GM21717 (cell line): Measurements from ENCODE around the gene TRIM52.

ENCODE experiments used
- ATAC-seq: cut with Tn5 transposase; IDR thresholded peaks from one replicate; pipeline ENCODE4 v1.9.1; 2021; ENCODE audit warnings: mild to moderate bottlenecking, moderate library complexity; ENCODE audit not compliant: unreplicated experiment

The TRIM52 gene

DNA sequence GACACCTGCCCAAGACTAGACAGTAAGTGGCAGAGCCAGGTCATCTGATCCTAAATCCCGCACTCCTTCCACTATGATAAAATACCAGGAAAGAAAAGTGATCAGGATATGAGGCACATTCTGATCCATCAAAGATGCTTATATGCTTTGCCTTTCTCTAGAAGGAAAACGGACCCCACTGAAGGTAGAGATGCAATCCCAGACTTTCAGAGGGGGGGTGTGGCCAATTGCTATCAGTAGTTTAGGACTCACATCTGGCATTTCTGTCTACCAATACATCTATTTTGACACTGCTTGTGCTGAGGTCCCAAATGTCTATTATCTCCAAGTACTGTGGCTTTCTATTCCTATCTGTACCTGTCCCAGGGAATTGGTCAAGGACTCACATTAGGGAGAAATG is 1.7 kb downstream of the TRIM52 start:
- no peak for ATAC-seq

DNA sequence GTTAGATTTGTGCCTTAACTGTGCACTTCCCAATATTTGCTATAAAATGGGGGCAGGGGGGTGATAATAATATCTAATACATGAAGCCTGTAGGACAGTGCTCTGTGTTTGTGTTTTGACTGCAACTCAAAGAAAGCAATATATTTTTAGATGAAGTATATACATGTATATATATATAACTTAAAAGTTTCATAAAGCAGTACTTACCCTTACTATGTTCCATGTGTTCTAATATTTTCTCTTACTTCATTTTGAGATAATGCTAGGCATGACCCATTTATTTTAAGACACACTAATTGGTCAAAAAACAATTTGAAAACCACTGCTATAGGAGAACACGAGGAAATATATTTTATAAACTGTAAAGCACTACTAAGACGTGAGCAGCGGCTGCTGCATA is 2.4 kb downstream of the TRIM52 start:
- ATAC-seq: no peak

DNA sequence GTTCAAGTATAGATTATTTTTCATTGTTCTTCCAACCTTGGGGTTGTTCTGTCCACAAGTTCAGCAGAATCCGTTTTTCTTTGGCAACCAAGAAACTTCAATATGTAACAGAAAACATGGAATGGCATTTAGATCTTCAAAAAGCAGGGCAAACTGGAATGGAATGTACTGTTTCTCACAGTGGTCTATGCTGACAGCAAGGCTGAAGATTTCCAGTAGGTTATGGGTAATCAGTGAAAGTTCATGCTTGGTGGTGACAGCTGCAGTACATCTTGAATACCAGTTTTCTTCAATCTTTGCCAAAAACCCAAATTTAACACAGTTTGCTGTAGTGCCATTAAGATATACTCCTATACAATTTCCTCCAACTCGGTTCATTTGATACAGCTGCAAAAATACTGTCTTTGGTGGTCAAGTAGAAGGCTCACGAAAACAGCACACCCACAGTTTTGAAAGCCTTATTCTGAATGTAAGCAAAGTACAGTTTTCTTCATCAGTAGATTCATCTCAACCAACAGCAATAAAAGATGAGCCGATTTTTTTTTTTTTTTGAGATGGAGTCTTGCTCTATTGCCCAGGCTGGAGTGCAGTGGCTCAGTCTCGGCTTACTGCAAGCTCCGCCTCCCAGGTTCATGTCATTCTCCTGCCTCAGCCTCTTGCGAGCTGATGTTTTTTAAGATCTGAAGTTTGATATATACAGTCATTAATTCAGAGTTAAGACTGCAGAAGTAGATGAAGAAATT is 4.9 kb downstream of the TRIM52 start:
- no peak for ATAC-seq

DNA sequence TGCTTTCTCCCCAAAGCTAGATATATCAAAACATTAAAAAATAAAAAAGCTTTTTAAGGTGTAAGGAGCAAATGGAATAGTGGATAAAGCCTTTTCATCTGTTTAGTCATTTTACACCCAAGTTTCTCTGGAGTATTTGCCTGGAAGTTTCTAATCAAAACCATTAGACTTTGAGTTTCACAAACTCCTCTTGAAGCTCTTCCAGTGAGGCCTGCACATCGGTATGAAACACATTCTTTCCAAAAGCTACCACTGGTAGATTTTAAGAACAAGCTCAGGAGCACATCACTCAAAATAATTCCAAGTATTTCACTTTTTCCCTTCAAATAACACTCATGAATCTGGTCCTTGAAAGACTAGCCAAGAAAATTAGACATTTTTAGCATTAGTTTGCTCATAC is 5.7 kb downstream of the TRIM52 start:
- no peak for ATAC-seq

DNA sequence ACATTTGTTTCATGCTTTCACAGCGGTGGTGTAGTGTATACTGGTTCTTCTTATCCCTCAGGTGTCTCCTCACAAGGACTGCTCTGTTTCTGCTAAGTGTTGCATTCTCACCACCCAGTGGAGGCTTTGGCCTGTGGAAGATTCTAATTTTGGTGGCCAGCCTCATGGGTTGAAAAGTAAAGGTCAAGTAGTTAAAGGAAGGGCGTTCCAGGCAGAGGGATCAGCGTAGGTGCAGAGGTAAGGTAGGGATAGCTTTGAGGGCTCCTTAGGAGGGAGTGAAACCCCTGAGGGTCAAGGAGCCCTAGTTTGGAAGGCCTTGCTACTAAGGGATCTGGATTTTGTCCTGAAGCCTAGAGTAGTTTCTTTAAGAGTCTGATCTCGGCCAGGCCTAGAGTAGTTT is 12.7 kb downstream of the TRIM52 start:
- no peak for ATAC-seq

DNA sequence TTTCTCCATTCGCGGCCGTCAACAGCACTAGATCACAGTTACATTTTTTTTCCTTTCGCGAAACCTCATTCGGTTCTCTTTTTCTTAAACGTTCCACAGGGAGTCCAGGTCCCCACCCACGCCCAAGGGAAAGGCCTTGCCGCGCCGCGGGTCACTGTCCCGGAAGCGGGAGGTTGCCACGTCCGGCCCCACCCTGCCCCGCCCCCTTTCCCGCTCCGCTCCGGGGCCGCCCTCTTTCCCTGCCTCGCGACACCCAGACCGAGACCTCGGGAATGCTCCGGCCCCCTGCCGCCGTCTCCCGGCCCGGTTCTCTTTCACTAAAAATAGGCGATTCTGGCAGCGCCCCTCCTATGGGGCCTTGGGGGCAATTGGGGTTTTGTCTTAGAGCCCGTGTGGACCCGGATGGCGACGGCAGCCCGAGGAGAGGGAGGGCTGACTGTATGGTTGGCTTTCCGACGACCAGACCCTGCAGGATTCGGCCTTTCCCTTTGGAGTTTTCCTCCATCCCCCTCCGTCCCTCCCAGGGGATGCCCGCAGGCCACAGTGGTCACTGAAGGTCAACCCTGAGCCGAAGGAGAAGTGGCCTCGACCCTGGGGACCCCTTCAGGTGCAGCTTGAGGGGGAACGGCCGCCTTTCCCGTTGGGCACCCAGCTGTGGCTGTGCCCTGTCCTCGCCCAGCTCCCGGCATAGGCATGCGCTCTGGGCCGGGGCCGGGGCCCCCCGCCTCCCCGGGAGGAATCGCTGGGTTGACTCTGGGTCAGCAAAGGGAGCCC is 14.5 kb downstream of the TRIM52 start:
- ATAC-seq: peak; percentile 53

DNA sequence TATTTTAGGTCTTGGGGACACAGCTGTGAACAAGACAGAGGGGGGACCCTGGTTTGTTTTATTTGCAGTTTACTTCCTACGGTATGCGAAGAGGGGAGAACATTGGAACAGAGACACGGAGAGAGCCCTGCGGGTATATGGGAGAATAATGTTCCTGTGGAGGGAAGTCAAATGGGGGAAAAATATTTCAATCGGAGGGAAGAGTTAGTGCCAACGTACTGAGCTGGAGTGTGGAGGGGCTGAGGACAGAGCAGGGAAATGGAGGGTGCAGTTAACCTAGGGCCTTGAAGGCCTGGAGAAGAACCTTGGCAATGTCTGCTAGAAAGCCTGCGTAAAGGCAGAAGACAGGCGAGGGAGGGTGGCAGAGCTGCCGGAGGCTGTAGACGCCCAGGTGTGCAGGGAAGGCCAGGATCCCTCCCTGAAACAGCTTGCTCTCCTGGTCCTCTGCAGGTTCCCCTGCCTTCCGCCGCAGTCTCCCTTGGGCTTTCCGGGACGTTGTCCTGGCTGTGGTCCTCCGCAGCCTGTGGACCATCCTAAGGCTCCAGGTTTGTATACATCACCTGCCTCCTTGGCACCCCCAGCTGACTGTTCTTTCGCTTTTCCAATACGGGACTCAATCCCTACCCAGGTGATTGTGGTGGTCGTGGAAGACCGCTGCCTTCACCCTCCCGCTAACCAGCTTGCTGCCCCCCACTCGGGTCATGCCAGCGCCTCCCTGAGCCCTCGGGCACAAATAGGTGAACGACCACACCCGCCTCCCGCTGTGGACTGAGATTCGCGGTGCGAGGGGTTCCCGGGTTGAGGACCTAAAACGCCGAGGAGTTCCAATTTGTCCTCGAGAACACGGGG is 15.3 kb downstream of the TRIM52 start:
- peak; percentile 1 for ATAC-seq

DNA sequence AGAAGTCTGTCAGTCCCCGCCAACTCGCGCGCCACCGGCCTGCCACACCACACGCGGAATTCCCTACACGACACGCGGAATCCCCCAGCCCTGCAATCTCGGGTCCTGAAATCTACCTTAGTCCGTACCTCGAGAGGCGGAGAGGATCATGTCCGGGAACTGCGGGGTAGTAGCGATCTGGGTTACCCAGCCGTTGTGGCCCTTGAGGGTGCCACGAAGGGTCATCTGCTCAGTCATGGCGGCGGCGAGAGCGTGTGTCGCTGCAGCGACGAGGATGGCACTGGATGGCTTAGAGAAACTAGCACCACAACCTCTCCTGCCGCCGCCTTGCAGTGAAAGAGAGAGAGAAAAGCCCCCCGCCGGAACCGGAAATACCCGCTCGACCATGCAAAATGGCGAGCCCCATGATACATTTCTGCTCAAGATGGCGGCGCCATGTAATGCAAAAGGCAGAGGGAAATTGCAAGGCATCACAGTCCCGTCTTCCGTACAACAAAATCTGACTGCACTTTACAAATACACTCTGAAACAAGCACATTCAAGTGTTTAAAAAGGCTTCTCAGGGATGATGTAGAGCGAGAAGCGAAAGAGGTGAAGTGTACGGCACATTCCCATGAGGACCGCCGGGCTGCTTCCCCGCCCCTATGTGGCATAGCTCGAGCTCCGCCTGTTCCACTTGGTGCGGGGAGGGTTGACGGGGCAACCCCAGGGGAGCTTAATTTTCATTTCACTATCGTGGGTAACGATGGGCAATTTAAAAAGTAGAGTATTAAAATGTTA is 17.2 kb downstream of the TRIM52 start, which contains the start of gene RACK1:
Gene RACK1, minus strand, starts transcription at position 343 of the 780 bp plus-strand sequence. Its CDS starts 106 bp downstream, at position 237.
- peak; percentile 65 for ATAC-seq

DNA sequence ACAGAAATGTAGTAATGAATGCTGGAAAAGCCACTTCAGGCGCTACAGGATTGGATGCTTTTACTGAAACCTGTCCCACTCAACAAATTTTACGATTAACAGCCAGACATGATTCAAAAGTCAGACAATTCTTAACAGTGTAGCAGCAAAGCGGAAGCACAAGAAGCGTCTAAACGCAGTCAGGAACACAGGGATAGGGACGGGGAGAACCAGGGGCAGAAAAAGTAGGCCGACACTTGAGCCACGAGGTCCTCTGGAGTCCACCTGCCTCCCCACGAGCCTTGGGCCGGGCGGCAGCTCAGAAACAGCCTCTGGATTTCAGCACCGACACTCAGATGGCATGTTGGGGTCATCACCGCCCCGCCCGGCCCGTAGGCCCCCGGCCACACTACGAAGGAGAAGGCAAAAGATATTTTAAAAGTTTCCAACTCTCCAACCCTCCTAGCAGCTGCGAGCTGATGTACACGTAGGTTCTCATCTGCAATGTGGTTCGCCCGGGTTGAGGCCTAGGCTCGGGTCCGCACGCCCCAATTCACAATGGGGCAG is 17.9 kb downstream of the TRIM52 start:
- ATAC-seq: no peak

DNA sequence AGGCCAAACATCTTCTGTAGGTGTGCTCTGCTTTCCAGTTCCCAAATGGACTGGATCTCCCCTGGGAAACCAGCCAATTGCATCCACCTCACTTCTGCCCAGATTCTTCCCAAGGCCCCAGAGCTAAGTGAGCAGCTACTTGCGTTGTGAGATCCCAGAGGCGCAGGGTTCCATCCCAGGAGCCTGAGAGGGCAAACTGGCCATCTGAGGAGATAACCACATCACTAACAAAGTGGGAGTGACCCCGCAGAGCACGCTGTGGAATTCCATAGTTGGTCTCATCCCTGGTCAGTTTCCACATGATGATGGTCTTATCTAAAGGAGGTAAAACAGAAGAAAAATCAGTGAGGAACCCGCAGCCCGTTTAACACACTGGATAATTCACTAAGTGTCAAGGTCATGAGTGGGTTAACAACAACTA is 18.9 kb downstream of the TRIM52 start:
- ATAC-seq: no peak

DNA sequence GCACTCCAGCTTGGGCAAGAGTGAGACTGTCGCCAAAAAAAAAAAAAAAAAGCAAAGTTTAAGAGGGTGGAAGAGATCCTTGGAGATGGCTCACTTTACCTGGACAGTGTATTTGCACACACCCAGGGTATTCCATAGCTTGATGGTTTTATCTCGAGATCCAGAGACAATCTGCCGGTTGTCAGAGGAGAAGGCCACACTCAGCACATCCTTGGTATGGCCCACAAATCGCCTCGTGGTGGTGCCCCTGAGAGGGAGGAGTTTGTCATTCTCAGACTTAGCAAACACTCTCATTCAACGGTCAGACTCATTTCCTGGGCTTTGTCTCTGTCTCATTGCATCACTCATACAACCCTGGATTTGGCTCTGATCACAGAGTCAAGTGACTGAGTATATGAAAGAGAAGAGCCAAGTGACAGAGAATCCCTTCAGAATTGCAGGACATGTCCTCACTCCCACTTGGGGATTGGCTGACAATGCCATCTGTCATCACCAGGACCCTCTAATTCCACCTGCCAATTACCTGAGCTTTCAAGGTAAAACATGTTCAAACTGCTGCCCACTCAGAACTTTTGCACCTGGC is 19.5 kb downstream of the TRIM52 start:
- ATAC-seq: no peak

DNA sequence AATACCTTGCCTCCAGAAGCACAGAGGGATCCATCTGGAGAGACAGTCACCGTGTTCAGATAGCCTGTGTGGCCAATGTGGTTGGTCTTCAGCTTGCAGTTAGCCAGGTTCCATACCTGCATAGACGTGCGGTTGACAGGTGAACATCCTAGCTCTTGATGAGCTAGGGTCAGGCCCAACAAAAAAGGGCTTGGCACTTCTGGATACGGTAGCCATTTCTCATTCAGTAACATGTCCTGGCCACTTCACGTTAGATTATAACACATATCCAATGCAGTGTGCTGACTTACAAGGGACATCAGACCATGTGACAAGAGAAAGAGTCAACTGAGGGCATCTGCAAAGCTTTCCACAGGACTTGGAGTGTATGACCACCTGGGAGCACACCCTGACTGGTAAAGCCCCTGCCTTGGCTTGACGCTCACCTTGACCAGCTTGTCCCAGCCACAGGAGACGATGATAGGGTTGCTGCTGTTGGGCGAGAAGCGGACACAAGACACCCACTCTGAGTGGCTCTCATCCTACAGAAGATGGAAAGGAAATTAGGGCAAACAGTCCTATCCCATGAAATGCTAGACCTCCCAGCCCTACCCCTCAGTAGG is 21.8 kb downstream of the TRIM52 start:
- no peak for ATAC-seq

DNA sequence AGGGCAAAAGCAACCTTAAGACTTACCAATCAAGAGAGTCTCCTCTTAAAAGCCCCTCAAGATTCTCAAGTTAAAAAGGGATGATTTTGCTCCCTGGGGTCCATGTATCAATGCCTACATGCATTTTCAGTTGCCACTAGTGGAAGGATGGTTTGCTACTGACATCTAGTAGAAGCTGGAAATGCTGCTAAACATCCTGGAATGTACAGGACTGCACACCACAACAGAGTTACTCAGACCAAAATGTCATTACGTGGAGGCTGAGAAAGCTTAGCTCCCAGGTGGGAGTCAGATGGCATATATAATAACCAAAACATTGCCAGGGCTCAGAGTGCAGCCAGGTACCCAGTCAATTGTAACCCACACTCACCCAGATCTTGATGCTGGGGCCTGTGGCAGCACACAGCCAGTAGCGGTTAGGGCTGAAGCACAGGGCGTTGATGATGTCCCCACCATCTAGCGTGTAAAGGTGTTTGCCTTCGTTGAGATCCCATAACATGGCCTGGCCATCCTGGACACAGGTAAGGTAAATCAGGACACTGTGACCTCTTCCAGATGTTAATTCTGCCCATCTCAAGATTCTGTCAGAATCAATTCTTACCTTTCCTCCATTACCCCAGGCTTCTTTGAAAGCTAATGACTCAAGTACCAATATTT is 23.1 kb downstream of the TRIM52 start:
- ATAC-seq: no peak

DNA sequence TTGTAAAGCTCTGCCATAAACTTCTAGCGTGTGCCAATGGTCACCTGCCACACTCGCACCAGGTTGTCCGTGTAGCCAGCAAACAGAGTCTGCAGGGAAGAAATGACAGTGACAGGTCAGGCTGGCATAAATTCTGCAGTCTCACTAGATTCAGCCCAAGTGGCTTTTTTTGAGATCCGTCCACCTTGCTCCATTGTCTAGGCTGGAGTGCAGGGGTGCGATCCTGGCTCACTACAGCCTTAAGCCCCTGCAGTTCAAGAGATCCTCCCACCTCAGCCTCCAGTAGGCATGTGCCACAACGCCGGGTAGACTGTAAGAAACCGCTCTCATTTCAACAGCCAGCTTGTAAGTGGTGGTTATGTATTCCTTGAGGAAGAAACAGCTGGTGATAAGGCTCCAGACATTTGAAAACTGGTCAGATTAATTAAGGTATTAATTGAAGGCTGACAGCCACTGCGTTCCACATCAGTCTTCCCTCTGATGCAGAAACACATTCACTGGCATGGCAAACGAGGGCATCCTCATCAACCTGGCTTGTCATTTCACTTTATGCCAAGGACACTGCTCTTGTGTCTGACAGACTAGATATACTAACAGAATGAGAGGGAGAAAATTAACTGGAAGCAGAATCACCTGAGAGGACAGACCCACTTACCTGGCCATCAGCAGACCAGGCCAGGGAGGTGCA is 23.8 kb downstream of the TRIM52 start:
- no peak for ATAC-seq

DNA sequence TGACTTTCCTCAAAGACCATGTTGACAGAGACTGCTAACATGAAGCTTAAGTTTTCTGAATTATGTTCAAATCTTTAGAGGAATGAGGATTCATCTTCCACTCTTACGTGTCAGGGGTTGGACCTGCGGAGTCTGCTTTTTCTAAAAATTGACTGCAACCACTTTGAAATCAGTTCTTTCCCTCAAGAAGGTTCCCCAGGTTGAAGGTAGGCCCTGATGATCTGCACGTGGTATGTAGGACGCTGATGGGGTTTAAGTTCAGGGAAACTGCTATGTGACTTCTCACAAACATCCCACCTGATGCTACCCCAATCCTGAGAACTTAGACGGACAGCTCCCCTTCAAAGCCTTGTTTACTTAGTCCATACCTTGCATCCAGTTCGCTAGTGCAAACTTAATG is 24.5 kb downstream of the TRIM52 start:
- no peak for ATAC-seq

DNA sequence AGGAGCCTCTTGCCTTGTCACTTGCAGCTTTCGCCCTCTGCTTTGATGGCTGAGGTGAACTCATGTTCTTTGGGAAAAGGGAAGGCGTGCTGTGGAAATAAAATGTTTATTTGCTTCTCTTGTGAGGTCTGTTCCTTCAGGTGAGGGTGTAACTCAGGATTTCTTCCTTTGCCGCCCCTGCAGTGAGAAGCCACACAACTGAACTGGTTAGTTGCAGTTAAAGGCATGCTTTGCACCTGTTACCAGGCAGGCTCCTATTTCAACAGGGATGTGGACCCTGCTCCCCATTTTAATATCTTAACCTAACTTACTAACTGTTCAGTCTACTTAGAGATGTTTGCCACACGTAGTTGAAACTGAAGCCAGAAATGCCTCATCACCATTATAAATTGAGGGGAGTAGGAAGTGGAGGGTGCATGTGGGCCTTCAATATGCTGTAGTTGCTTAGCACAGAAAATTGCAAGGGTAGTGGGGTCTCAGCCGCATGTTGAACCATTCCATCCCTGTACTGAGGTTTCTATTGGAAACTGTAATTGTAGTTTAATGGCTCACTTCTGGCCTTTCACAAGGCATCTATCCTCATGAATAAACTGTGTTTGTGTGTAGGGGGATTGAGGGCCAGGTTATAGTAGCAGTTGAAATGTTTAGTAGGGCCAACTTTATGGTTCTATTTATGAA is 25.1 kb downstream of the TRIM52 start:
- ATAC-seq: no peak

DNA sequence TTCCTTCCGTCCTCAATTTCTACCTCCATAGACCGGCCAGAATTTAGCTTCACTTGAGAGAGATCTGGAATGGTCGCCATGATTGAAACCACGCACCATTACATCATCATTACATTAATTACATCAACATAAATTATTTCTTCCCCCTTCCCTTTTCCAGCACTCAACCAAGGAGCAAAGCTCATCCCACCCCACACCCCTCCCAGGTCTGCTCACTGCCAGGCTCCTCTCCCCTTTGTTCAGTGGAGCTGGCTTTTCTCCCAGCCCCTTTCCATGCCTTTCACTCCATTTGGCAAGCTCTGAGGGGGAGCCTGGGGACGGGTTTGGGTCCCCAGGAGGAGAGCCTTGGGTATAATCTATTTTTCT is 25.6 kb downstream of the TRIM52 start:
- no peak for ATAC-seq
